GM19240 (cell line): ENCODE measurements around the gene RGPD4.
"Not testable (repeated sequence)": the region's sequence is repeated elsewhere in the genome, so short reads cannot be mapped to it uniquely, and the experiment has no call there.

ENCODE experiments used
- DNase-seq: peaks from one replicate; pipeline ENCODE4 v3.0.0; 2011; ENCODE audit warnings: low spot score; ENCODE audit not compliant: insufficient read length

RGPD4 gene

DNA sequence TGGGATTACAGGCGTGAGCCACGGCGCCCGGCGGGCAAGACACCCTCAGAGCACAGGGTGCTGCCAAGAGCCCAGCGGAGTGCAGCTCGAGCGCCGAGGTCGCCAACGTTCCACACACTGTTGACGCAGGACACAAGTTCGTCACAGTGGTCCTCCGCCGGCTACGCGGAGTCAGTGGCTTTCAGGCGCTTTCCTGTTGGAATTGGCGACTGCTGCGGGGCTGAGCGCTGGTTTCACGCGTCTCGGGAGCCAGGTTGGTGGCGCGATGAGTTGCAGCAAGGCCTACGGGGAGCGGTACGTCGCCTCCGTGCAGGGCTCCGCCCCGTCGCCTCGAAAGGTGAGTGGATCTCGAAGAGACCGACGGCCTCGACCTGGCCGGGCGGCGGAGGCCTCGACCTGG lies at the start of gene RGPD4:
Gene RGPD4 (plus strand): TSS at position 144 of the 400 bp plus-strand sequence. CDS start 122 bp downstream, at position 266.
- not testable (repeated sequence) for DNase-seq

DNA sequence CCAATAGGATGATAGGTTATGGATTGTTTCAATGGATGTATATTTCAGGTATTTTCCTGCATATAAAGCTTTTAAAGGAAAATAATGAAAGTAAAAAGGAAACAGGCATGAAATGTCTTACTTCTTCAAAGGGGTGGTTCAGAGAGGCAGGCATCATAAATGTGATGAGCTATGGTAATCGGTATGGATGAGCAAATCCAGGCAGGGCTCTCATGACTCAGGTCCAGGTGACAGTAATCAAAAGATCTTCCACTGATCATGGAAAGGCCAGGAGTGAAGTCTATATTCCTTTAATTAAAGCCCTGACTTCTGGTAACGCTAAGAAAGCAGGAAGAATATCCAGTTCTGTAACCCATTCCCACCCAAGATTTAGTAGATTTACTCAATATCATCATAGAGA lies 48.7 kb upstream of the RGPD4 start:
- no peak for DNase-seq

DNA sequence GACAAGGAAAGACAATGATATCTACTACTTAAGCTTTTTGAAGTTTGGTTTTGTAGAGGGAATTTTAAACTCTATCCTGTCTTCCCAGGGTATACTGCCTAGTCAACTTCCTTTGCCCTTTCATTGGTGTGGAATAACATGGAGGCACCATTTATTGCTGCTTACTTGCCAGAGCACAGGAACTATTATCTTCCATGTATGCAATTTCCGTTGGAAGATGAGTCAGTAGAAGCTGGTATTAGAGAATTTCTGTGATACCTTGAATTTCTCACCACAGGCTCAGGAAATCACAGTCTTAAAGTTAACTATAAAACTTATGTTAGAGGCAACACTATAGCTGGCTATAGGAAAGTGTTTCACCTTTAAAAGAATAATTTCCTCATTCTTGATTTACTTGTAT lies 40.9 kb upstream of the RGPD4 start:
- no peak for DNase-seq

DNA sequence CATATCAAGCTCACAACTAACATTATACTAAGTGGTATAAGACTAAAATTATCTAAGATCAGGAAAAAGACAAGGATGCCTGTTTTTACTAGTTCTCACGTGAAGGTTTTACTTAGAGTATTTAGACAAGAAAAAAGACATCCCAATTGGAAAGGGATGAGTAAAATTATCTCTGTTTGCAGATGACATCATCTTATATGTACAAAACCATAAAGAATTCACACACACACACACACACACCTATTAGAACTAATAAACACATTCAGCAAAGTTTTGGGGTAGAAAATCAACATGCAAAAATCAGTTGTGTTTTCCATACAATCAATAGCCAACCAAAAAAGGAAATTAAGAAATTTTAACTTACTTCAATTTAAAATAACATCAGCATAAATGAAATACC lies 35.9 kb upstream of the RGPD4 start:
- no peak for DNase-seq

DNA sequence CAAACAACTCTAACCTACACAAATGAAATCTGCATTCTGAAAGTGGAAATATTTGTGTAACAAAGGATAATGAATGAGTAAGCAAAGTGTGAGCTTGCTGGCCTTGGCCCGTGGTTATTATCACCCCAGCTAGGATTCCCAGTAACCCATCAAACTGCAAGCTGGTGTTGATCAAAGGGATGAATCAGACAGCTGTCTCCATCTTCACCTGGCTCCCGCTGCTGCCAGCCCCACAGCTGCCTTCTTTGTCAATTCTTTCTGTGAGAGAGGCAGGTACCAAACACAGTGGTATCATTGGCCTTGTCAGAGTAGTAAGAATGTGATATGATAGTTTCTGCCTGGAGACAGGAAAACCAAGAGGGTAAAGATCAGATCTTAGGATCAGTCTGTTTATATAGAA lies 25.2 kb upstream of the RGPD4 start:
- no peak for DNase-seq

DNA sequence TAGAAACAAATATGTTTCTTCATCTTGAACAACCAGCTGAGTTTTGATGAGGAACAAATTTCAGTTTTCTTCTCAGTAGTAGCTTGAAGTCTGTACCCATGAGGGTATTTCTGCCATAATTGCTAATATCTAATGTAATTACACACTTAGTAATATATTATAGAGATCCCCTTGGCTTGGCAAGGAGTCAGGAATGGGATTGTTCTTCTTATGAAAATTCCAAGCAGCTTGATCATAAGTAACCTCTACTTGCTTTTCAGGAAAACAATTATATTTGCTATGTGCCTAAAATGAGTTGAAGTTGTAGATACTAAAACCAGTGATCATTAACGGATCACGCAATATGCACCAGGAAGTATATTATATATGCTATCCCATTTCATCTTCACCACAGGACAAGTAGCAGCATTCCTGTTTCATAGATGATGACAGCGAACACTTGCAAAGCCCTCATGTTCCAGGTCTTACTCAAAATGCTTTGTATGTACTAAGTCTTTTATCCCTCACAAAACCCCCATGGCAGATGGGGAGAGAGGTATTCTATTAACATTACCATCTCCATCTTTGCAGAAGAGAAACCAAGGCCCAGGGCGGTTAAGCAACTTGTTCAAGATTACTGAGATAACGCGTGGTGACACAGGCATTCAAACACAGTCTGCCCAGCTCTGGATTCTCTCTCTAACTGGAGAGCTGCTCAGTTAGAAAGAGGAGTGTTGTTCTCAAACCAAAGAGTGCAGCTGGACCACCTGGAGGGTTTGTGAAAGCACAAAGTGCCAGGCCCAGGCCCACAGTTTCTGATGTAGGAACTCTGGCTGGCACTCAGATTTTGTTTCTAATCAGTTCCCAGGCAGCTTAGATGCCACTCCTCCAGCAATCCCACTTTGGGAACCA lies 21.8 kb upstream of the RGPD4 start:
- DNase-seq: no peak

DNA sequence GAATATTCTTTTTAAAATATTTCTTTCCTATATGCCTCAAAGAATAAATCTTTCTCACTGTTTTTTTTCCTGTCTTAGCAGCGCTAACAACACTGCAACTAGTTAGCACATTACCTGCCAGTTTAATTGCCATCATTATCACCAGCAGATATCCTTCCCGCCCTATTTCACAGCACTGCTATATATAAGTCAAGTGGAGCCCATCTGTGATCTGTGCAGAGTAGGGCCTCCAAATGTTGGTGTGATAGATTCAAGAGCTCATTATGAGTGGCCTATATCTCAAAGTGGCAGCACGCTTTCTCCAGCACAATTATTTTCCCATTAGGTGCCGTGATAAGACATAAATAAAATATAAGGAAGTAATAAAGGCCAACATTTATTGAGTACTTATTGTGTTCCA lies 19.8 kb upstream of the RGPD4 start:
- DNase-seq: no peak

DNA sequence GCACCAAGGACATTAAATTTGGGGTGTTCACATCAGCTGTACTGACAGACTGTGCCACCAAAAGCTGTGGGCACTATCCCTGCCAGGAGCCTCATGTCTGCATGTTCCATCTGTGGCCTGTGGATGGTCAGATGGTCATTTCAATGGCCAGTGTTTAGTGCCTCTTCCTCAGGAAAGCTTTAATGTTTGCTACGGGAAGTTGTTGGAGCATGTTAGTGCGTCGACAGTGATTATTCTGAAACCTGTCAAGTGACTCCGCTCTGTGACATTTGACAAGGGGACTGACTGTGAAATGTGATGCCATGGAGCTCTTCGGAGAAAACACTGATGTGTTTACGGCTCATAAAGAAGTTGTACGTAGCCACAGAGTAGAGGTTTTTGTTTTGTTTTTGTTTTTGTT lies 18.7 kb upstream of the RGPD4 start:
- no peak for DNase-seq

DNA sequence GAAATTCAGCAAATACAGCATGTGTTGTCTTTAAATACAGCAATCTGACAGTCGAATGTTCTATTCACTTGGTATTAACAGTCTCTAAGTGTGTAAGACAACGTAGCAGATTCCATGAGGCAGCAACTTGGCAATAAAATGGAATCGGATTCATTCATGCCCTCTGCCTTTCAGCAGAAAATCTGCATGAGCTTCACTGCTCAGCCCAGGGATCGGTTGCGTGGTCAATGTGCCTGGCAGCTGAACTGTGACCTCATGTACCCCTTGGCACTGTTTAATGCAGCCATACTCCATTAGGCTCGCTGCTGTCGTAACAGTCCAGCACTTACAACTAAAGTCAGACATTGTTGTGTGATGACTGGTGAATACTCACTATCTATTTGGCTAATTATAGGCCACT lies 17.7 kb upstream of the RGPD4 start:
- DNase-seq: no peak

DNA sequence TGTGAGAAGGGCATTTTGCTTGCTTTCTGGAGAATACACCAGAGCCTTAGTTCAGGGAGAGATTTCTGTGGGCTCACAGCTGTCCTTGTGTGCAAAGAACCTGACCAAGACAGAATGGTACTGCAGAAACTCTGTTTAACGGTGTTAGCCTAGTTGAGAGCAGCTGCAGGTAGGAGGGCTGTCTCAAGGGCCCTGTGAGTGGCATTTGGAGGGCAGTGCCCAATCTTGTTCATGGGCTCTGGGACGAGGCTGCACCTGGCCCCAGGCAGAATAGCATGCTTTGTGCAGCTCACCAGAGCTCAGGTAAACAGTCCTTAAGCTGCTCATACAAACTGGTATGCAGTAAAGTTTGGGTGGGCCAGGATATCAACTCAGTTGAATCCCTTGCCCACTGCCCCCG lies 16.9 kb upstream of the RGPD4 start:
- DNase-seq: no peak

DNA sequence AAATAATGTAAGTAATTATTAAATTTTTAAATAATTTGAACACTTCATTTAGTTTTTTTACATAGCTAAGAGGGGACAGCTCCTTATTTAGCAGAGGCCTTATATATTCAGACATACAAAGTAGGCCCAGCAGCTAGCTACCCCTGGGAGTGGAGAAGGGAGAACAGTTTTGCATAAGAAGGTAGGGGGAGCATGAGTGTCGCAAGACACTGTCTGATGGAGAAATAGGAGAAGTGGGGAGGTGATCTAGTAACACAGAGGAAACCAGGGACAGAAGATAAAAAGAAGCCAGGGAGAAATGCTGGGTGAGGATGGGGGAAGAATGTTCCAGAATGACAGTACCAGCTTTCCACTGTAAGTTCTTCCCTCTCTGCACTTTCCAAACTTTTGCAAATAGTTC lies 16.0 kb upstream of the RGPD4 start:
- no peak for DNase-seq

DNA sequence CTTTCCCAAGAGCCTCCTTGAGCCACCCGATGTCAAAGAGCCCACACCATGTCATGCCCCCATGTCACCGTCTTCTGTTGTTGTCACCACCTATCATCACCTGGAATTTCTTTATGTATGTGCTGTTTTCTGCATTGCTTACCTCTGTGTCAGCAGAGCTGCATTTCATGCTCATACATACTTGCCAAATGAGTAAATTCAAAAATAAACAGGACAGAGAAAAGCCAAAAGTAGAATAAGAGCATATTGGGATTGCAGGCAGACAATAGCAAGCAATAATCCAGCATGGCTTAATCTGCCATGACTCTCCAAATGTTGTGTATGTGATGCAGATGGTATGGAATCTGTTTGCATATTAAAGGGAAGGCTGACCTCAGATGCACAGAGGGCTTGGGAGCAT lies 15.3 kb upstream of the RGPD4 start:
- no peak for DNase-seq

DNA sequence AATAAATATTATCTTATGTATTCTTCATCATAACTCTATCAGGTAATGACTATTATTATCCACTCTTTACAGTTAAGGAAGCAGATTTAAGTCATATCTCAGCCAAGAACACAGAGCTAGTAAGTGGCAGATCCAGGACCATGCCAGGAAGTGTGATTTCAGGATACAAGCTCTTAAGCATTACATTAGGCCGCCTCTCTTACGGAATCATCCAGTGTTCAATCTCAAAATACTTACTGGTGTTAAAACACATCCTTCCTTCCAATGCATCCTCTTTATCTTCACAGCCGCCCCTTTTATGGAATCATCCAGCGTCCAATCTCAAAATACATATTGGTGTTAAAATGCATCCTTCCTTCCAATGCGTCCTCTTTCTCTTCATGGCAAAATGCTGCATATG lies 14.7 kb upstream of the RGPD4 start:
- no peak for DNase-seq

DNA sequence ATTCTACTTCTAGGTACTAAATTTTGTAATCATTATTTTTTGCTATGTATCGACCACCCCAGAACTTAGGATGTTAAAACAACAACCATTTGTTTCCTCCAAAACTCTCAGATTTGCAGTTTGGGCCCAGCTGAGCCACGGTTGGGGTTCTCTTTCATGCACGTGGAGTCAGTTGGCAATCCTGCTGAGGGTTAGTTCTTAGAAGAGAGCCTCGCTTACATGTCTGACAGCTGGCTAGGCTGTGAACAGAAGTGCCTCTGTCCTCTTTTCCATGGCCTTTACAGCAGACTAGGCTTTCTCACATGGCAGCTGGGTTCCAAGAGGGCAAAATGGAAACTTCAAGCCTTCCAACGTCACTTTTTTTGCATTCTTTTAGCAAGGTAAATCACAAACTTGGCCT lies 9.3 kb upstream of the RGPD4 start:
- no peak for DNase-seq

DNA sequence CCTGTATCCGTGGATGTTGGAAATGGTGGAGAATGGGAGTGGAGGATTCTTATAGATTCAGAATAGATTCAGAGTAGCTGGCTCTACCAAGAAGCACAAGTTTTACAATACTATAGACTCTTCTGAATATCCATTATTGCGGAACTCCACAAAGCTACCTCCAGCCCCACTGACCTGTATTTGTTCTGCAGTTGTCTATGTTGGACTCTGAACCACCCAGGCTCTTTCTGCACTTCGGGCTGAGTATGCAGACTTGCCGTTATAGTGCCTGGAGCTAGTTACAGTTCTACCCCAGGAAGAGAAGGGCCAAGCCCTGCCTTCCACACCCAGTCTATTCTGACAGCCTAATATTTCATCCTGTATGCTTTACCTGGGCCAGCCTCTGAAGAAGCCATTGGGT lies 4.4 kb upstream of the RGPD4 start:
- no peak for DNase-seq

DNA sequence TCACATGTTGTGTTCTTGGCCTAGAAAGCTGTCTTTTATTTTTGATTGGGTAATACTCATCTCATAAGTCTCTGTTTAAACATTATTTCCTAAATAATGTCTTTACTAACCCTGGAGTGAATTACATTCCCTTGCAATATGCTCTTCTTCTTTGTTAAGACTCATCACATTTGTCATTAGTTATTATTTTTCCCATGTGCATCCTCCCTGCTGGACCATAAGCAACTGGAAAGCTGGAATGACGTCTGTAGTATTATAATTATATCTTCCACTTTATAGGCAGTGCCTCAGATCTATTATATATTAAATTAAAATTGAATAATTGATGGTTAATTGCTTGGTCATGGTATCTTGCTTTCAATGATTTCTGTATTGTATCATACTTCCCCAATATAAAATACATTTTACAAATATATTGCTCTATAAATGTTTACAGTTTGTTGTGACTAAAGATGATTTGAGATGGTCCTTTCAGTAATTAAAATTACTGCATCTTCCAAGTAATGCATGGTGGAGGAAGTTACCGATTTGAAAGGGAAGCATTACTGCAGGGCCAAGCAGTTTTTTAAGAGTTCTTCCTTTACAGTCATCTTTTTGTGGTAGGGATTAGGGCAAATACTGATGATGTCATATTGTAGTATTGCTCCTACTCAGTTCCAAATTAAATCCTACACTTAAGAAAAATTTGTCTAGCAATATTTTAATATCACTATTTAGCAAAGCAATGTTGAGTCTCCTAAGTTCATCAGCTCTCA lies 2.1 kb upstream of the RGPD4 start:
- DNase-seq: no peak

DNA sequence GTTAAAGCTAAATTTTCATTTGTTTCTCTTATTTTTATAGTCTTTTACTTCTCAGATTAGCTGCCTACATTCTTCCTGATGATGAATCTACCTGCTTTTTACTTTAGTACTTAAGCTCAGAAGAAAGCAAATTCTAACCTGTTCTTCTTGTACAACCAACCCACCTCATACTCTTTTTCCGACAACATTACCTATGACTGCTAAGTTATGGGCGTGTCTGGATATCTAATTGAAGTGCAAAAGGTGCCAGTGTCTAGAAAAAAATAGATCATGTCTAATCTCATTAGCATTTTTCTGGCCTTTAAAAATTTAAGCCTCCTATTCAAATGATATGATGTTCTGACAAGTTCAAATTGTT lies 1.5 kb upstream of the RGPD4 start:
- no peak for DNase-seq

DNA sequence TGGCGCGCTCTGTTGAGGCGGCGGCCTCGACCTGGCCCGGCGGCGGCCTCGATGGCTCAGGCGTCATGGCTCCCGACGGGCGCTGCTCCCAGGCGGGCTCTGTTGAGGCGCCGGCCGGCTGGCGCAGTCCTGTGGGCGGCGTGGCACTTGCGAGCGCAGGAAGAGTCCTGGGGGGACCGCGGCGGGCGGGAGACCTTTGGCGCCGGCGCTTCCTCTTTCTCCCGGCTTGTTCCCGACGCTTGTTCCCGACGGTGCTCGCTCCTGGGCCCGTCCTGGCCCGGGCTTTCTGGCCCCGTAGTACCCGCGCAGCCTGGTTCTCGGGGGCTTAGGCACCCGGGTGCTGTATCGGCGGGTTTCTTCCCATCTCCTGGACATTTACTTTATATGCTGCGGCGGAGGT lies 2.8 kb downstream of the RGPD4 start:
- not testable (repeated sequence) for DNase-seq

DNA sequence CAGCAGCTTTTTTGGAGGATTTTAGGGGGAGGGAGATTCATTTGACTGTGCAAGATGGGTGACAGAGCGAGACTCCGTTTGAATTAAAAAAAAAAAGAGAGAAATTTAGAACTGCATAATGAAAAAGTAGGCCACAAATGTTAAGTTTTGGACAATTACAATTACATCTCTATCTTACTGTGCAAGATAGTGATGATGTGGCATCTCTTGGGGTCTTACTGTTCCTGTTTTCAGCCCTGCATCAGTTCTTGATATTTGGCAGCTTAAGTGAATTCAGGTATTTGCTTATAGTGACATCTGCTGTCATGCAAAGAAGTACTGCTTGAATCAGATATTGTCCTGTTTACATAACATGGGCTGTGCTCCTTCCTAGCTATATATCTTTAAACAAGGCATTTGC lies 6.5 kb downstream of the RGPD4 start:
- not testable (repeated sequence) for DNase-seq

DNA sequence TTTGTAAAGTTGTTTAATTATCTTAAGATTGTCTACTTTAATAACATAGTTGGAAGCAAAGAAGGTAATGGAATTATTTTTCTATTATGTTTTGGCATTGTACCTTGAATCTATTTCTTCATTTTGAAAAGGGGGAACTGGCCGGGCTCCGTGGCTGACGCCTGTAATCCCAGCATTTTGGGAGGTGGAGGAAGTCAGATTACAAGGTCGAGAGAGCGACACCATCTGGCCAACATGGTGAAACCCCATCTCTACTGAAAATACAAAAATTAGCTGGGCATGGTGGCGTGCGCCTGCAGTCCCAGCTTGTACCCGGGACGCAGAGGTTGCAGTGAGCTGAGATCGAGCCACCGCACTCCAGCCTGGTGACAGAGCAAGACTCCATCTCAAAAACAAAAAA lies 6.9 kb downstream of the RGPD4 start:
- DNase-seq: not testable (repeated sequence)

DNA sequence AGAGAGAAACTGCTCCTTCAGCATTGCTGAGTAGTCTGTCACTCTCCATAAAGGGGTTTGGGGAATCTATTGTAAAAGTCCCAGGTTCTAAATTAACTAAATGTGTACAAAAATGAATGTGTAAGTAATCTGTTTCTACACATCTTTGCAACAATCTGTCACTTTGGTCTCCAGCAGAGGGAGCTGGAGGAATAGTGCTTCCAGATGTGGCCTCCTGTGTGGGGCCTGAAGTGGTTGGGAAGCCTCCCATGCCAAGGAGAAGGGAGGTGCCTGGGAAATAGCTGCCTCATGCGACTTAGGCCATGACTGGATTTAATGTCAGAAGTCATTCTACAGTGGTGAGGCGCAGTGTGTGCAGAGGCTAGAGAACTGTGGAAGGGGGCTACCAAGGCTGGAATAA lies 89.4 kb downstream of the RGPD4 start:
- not testable (repeated sequence) for DNase-seq

DNA sequence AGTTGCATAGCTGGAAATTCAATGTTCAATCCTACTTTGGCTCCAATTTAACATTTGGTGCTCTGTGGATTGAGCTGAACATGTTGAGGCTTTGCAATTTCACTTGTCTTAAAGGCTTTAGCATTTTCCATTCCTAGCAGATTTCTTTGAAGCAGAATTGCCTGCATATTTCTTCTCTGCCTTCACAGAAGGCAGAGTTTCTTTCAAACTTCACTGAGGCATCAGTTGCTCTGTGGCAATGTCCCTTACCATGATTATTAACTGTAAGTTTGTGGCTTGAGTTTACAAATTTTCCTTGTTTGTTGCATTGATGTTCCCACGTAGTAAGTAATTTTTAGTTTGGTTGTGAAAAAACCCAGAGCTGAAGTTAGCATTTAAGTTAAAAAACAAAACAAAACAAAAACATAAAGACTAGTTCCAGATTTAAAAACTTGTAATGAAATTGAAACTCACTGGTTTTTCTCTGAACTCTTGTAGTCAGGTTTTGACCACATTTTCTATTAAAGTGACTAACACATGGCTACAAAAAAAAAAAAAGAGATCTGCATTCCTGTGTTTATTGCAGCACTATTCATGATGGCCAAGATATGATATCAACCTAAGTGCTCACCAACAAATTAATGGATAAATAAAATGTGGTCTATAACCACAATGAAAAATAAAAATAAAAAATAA lies 90.1 kb downstream of the RGPD4 start:
- DNase-seq: not testable (repeated sequence)
